Effector memory CD4-positive, alpha-beta T cell (primary cell): ENCODE data around the gene PAPSS2.
"Not testable (repeated sequence)": the region's sequence is repeated elsewhere in the genome, so short reads cannot be mapped to it uniquely, and the experiment has no call there.

Source experiments
- DNase-seq, 3 donors: peaks; one replicate each; pipeline ENCODE4 v3.0.0-alpha.2; 2020
- H3K27ac ChIP-seq: 2 replicates; pipeline ENCODE4 v1.7.0; 2013; ENCODE audit warnings: mild to moderate bottlenecking, low read length, moderate library complexity; ENCODE audit not compliant: insufficient read depth, poor library complexity, severe bottlenecking
- H3K27me3 ChIP-seq: replicated peaks from 2 replicates; pipeline ENCODE4 v1.7.0; 2013; ENCODE audit warnings: mild to moderate bottlenecking, low read length; ENCODE audit not compliant: insufficient read depth, control insufficient read depth, poor library complexity, severe bottlenecking
- H3K36me3 ChIP-seq: 2 replicates; pipeline ENCODE4 v1.7.0; 2013; ENCODE audit warnings: mild to moderate bottlenecking, low read length, moderate library complexity; ENCODE audit not compliant: control insufficient read depth, insufficient read depth
- H3K4me1 ChIP-seq: 2 replicates; pipeline ENCODE4 v1.7.0; 2013; ENCODE audit warnings: low read length, mild to moderate bottlenecking; ENCODE audit not compliant: control insufficient read depth, insufficient read depth, poor library complexity, severe bottlenecking
- H3K4me3 ChIP-seq: 2 replicates; pipeline ENCODE4 v1.7.0; 2013; ENCODE audit warnings: low read length, low read depth, mild to moderate bottlenecking; ENCODE audit not compliant: insufficient read depth, poor library complexity, severe bottlenecking
- H3K9me3 ChIP-seq: 2 replicates; pipeline ENCODE4 v1.7.0; 2013; ENCODE audit warnings: mild to moderate bottlenecking, low read length, moderate library complexity; ENCODE audit not compliant: control insufficient read depth

Gene PAPSS2

GRCh38 chr10:87640043-87640442 lies 19.6 kb upstream of the PAPSS2 start:
- no peaks in the 10 kb centered on the region for H3K4me1 ChIP-seq
- H3K4me3 ChIP-seq: no peak overlapping the region
- no peaks in the 10 kb centered on the region for H3K36me3 ChIP-seq
- no peaks in the 10 kb centered on the region for H3K27me3 ChIP-seq
- no peak for DNase-seq
- H3K9me3 ChIP-seq: no peaks in the 10 kb centered on the region
- no peak overlapping the region for H3K27ac ChIP-seq

- H3K27ac ChIP-seq: no peak overlapping the region
- no peaks in the 10 kb centered on the region for H3K36me3 ChIP-seq
- no peaks in the 10 kb centered on the region for H3K27me3 ChIP-seq
- no peak for DNase-seq
- no peak overlapping the region for H3K4me3 ChIP-seq
- H3K9me3 ChIP-seq: no peaks in the 10 kb centered on the region
- H3K4me1 ChIP-seq: no peaks in the 10 kb centered on the region
Observed at GRCh38 chr10:87642486-87642885, 17.2 kb upstream of the PAPSS2 start.

- no peak for DNase-seq
- Histone ChIP-seq H3K27ac (no peak overlapping the region), H3K4me3 (no peak overlapping the region), H3K27me3 (no peaks in the 10 kb centered on the region), H3K36me3 (no peaks in the 10 kb centered on the region), H3K4me1 (no peaks in the 10 kb centered on the region), H3K9me3 (no peaks in the 10 kb centered on the region)
Observed at GRCh38 chr10:87642988-87643387, 16.7 kb upstream of the PAPSS2 start.

- Histone ChIP-seq H3K27ac (no peak overlapping the region), H3K36me3 (no peaks in the 10 kb centered on the region), H3K4me1 (no peaks in the 10 kb centered on the region), H3K4me3 (no peak overlapping the region), H3K27me3 (no peaks in the 10 kb centered on the region), H3K9me3 (no peaks in the 10 kb centered on the region)
- no peak for DNase-seq
Observed at GRCh38 chr10:87643920-87644319, 15.8 kb upstream of the PAPSS2 start.

GRCh38 chr10:87644500-87644899 lies 15.2 kb upstream of the PAPSS2 start:
- H3K36me3 ChIP-seq, DNase-seq, H3K4me1 ChIP-seq, H3K9me3 ChIP-seq, H3K27ac ChIP-seq, H3K4me3 ChIP-seq, H3K27me3 ChIP-seq: not testable (repeated sequence)

- H3K4me1 ChIP-seq: no peaks in the 10 kb centered on the region
Observed at GRCh38 chr10:87646192-87646909, 13.3 kb upstream of the PAPSS2 start.

GRCh38 chr10:87646935-87647334 lies 12.7 kb upstream of the PAPSS2 start:
- H3K4me3 ChIP-seq: no peak overlapping the region

More at GRCh38 chr10:87646192-87646909, 13.3 kb upstream of the PAPSS2 start:
- DNase-seq: no peak
- Histone ChIP-seq H3K36me3 (no peaks in the 10 kb centered on the region), H3K27ac (no peak overlapping the region), H3K27me3 (no peaks in the 10 kb centered on the region), H3K9me3 (no peaks in the 10 kb centered on the region), H3K4me3 (no peak overlapping the region)

GRCh38 chr10:87650838-87651589 lies 8.7 kb upstream of the PAPSS2 start:
- Histone ChIP-seq H3K4me1 (no peaks in the 10 kb centered on the region), H3K9me3 (no peaks in the 10 kb centered on the region), H3K36me3 (no peaks in the 10 kb centered on the region), H3K27ac (no peak overlapping the region), H3K4me3 (no peak overlapping the region), H3K27me3 (no peaks in the 10 kb centered on the region)
- DNase-seq: no peak

More at GRCh38 chr10:87646935-87647334, 12.7 kb upstream of the PAPSS2 start:
- Histone ChIP-seq H3K4me1 (no peaks in the 10 kb centered on the region), H3K36me3 (no peaks in the 10 kb centered on the region), H3K27me3 (no peaks in the 10 kb centered on the region), H3K27ac (no peak overlapping the region), H3K9me3 (no peaks in the 10 kb centered on the region)
- no peak for DNase-seq

- no peak overlapping the region for H3K4me3 ChIP-seq
- no peaks in the 10 kb centered on the region for H3K27me3 ChIP-seq
- no peaks in the 10 kb centered on the region for H3K4me1 ChIP-seq
- DNase-seq: no peak
- no peaks in the 10 kb centered on the region for H3K9me3 ChIP-seq
- no peaks in the 10 kb centered on the region for H3K36me3 ChIP-seq
- H3K27ac ChIP-seq: no peak overlapping the region
Observed at GRCh38 chr10:87651801-87652200, 7.9 kb upstream of the PAPSS2 start.

GRCh38 chr10:87652261-87652660 lies 7.4 kb upstream of the PAPSS2 start:
- no peaks in the 10 kb centered on the region for H3K9me3 ChIP-seq
- DNase-seq: no peak
- H3K4me1 ChIP-seq: no peaks in the 10 kb centered on the region
- no peaks in the 10 kb centered on the region for H3K36me3 ChIP-seq
- no peaks in the 10 kb centered on the region for H3K27me3 ChIP-seq
- no peak overlapping the region for H3K4me3 ChIP-seq
- H3K27ac ChIP-seq: no peak overlapping the region
